Nephron (organoid): ENCODE measurements around the gene RGS10.

Experiments used
- H3K27ac Mint-ChIP-seq, 3 experiments: 2 replicates each; pipeline ENCODE4 v1.8.0; 2020; ENCODE audit warnings: mixed read lengths in 3 of 3, mild to moderate bottlenecking in 2 of 3, moderate library complexity in 1 of 3
- H3K27me3 Mint-ChIP-seq: 2 replicates; pipeline ENCODE4 v1.8.0; 2021; ENCODE audit warnings: low read depth, mild to moderate bottlenecking, moderate library complexity, mixed read lengths
- H3K36me3 Mint-ChIP-seq: 2 replicates; pipeline ENCODE4 v1.8.0; 2020; ENCODE audit warnings: low read depth, mixed read lengths
- H3K4me1 Mint-ChIP-seq: 2 replicates; pipeline ENCODE4 v1.8.0; 2020; ENCODE audit warnings: mixed read lengths
- H3K4me3 Mint-ChIP-seq, 3 experiments: 2 replicates each; pipeline ENCODE4 v1.8.0; 2020; ENCODE audit warnings: mild to moderate bottlenecking in 3 of 3, mixed read lengths in 3 of 3, moderate library complexity in 2 of 3
- H3K9me3 Mint-ChIP-seq: 2 replicates; pipeline ENCODE4 v1.8.0; 2020; ENCODE audit warnings: mixed read lengths
- CTCF ChIP-seq, 3 experiments: fragments of 200-600 bp; sonication (generic); IDR thresholded peaks; one replicate each; pipeline ENCODE4 v1.5.0; 2021; ENCODE audit warnings: antibody characterized with exemption in 3 of 3; ENCODE audit not compliant: unreplicated experiment in 3 of 3

The RGS10 gene

DNA sequence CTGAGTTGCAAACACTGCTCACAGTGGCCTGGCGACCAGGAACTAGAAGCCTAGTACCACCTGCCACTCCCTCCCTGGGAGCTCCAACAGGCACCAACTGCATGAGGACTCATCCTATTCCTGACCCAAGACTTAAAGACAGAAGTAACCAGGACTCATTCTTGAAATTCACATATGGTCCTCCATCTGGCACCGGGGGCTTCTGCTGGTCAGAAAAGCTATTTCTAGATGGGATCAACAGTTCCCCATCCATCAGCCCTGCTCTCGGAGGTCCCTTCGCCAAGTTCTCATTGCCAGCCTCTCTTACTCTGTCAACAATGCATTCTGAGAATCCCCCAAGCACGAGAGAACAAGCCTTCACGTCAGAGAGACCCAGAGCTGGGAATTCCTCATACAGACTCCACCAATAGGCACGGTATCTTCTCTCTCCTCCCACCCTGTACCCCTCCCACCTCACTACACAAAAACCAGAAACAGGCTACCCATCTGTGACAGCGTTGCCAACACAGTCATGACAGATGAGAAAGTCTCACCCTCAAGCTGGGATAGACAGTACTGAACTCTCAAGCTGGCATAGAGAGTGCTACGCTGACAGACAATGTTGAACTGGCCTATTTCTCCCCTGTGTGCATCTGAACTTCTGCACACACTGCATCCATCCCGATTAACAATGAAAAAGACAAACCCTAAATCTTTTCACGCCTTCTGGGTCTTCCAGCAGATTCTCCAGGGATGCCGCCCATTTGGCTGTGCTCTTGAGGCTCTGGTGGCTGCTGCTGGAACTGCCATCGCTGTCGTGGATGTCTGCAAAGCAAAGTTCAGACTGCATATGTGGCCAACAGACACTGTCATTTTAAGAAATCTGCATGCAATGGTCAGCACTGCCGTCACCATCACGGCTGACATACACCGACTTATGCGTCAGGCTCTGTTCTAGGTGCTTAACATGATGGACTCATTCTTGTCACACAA lies 15.6 kb downstream of the RGS10 start:
- peak in 1 of 3 experiments; percentile 13 for TF ChIP-seq CTCF (IDR thresholded peaks at IDR 0.05; ENCODE audit: unreplicated experiment in 3 of 3)
- H3K27ac Mint-ChIP-seq = peak overlapping the region in 1 of 3 experiments; percentile 30
- H3K9me3 Mint-ChIP-seq = no peaks in the 10 kb centered on the region
- H3K36me3 Mint-ChIP-seq = no peaks in the 10 kb centered on the region
- H3K4me1 Mint-ChIP-seq = peaks cover 34% of the 10 kb centered on the region
- H3K4me3 Mint-ChIP-seq = peak overlapping the region in 1 of 3 experiments; percentile 14
- peaks cover 5% of the 10 kb centered on the region for H3K27me3 Mint-ChIP-seq

- Mint-ChIP-seq H3K36me3 (no peaks in the 10 kb centered on the region), H3K4me3 (no peak overlapping the region), H3K27ac (peak overlapping the region in 1 of 3 experiments; percentile 31), H3K4me1 (peaks cover 34% of the 10 kb centered on the region), H3K27me3 (peaks cover 11% of the 10 kb centered on the region), H3K9me3 (no peaks in the 10 kb centered on the region)
- no peak for TF ChIP-seq CTCF (IDR thresholded peaks at IDR 0.05; ENCODE audit: unreplicated experiment in 3 of 3)
Observed at GRCh38 chr10:119526149-119526548, 16.4 kb downstream of the RGS10 start.

DNA sequence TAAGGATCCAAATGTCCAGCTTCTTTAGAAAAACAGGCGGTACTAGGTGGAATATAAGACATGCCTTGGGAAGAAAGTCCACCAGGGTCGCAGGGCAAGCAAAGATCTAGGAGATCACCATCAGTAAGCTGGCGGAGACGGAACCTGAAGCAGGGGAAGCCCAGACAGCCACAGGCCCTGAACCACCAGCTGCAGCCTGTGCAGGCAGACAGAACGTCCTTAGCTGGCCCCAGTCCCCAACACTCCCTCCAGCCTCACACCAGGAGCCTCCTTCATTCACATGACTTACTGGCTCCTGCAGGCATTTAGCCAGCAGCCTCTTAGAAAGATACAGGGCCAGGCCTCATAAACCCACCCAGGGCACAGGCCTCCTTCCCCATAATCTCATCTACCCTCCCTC lies 17.4 kb downstream of the RGS10 start:
- peak overlapping the region in 2 of 3 experiments; percentile 31 to 49 for H3K27ac Mint-ChIP-seq
- peaks cover 30% of the 10 kb centered on the region for H3K4me1 Mint-ChIP-seq
- H3K36me3 Mint-ChIP-seq = no peaks in the 10 kb centered on the region
- H3K27me3 Mint-ChIP-seq = peaks cover 19% of the 10 kb centered on the region
- no peaks in the 10 kb centered on the region for H3K9me3 Mint-ChIP-seq
- TF ChIP-seq CTCF (IDR thresholded peaks at IDR 0.05; ENCODE audit: unreplicated experiment in 3 of 3) = no peak
- no peak overlapping the region for H3K4me3 Mint-ChIP-seq

DNA sequence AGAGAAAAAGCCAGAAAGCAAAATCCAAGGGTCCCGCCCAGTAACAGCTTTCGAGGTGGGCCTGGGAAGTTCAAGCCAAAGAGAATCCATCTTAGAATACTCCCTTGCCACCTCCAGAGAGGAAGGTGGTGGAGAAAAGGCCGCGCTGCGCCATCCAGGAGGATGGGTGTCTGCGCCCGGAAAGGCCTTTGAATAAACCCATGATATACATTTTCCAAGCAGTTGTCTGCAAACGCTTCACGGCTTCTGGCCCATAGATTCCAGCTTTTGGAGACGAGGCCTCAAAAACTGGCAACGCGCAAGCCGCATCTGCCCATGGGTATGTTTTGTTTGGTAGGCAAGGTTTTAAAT lies 17.8 kb downstream of the RGS10 start:
- Mint-ChIP-seq H3K36me3 (no peaks in the 10 kb centered on the region), H3K27ac (no peak overlapping the region), H3K4me3 (no peak overlapping the region)

GRCh38 chr10:119523895-119524719 lies 18.4 kb downstream of the RGS10 start:
- no peaks in the 10 kb centered on the region for H3K9me3 Mint-ChIP-seq
- no peak for TF ChIP-seq CTCF (IDR thresholded peaks at IDR 0.05; ENCODE audit: unreplicated experiment in 3 of 3)
- no peak overlapping the region for H3K27ac Mint-ChIP-seq

More for the DNA sequence above, 17.8 kb downstream of the RGS10 start:
- Mint-ChIP-seq H3K4me1 (peaks cover 30% of the 10 kb centered on the region), H3K9me3 (no peaks in the 10 kb centered on the region), H3K27me3 (peaks cover 21% of the 10 kb centered on the region)
- TF ChIP-seq CTCF (IDR thresholded peaks at IDR 0.05; ENCODE audit: unreplicated experiment in 3 of 3) = no peak

More at GRCh38 chr10:119523895-119524719, 18.4 kb downstream of the RGS10 start:
- H3K27me3 Mint-ChIP-seq = peaks cover 21% of the 10 kb centered on the region
- H3K4me1 Mint-ChIP-seq = peaks cover 30% of the 10 kb centered on the region
- H3K36me3 Mint-ChIP-seq = no peaks in the 10 kb centered on the region
- no peak overlapping the region for H3K4me3 Mint-ChIP-seq
